Mammary epithelial cell (primary cell): Measurements from ENCODE around the gene ARHGAP26.

Source experiments
- CTCF ChIP-seq, 2 donors: IDR thresholded peaks in 1 of 2; conservative IDR thresholded peaks in 1 of 2; 2 replicates each; pipeline ENCODE4 v1.5.1; 2011 to 2012; ENCODE audit warnings: inconsistent platforms in 2 of 2, low read length in 2 of 2, mild to moderate bottlenecking in 2 of 2, control low read depth in 1 of 2, low read depth in 1 of 2; ENCODE audit not compliant: insufficient read depth in 1 of 2; ENCODE audit errors: extremely low read depth in 1 of 2
- EZH2 ChIP-seq: IDR thresholded peaks from 2 replicates; pipeline ENCODE4 v1.6.1; 2012; ENCODE audit warnings: low read length, inconsistent platforms, borderline replicate concordance

GRCh38 chr5:142859037-142859436, 88.9 kb downstream of the ARHGAP26 start:
- TF ChIP-seq CTCF (conservative IDR thresholded peaks at IDR 0.05 in 1 of 2, IDR thresholded peaks at IDR 0.05 in 1 of 2; ENCODE audit: extremely low read depth in 1 of 2, insufficient read depth in 1 of 2, low read depth in 1 of 2, low read length in 2 of 2) (no peak), EZH2 (no peak)
